Astrocyte (in vitro differentiated cells and primary cell): Measurements from ENCODE around the gene ARPC5.

Source experiments
- CTCF ChIP-seq: IDR thresholded peaks from 2 replicates; pipeline ENCODE4 v1.5.1; 2011; ENCODE audit warnings: low read depth, mild to moderate bottlenecking, inconsistent platforms, low read length, moderate library complexity; ENCODE audit not compliant: insufficient read depth
- EZH2 ChIP-seq: IDR thresholded peaks from 2 replicates; pipeline ENCODE4 v1.6.1; 2012; ENCODE audit warnings: mild to moderate bottlenecking, low read length, inconsistent platforms; ENCODE audit not compliant: insufficient read depth

GRCh38 chr1:183653462-183653794 lies 17.8 kb upstream of the ARPC5 start:
- TF ChIP-seq CTCF (no peak), EZH2 (no peak)
